ENCODE results near the gene AHNAK2. TPM values are rescaled to one million over a fixed set of nuclear protein-coding genes. Genes with fewer than 3 reads are reported as not detected.

AHNAK2 gene
- total RNA-seq, 2 experiments from 2014 or later, result 0.06 TPM

DNA sequence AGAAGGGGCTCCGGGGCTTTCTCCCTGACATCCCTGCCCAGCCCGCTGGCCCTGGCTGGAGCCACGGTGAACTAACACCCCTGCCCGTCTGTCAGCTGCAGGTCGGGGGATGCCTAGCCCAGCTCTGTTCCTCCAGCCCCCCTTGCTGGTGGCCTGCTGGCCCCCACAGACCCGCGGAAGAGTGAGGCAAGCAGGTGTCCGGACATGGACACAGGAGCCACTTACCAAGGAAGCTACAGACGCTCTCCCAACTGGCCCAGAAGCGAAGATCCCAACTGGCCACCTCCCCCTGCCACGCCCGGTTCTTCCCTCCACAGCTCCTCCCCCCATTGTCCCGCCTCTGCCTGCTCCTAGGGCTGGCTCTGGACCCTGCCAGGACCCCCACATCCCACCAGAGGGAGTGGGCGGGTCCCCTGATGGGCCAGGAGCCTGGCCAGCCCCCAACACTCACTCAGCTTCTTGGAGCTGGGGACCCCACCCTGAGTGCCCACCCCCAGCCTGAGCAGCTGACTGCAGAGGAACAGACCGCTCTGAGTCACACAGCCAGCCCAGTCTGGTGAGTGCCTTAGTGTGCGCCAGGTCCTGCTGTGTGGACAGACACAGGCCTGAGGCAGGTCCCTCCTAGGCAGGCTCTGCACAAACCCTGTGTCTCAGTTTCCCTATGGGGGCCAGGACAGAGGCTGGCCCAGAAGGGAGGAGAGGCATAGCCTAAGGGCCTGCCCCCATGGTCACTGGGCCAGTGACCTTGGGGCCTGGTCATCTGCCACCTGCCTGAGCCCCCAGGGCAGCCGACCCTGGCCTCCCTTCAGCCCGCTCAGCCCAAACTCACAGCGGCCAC is 7.7 kb downstream of the AHNAK2 start:
- no peaks in the 10 kb centered on the region for H3K36me3 Mint-ChIP-seq
- DNase-seq (no peak), ATAC-seq (ENCODE audit: low read depth) (no peak)
- no peaks in the 10 kb centered on the region for H3K4me1 Mint-ChIP-seq
- POLR2A ChIA-PET, result no interaction called here
- no peak overlapping the region for H3K27ac Mint-ChIP-seq
- H3K4me3 Mint-ChIP-seq, result no peak overlapping the region
- no peaks in the 10 kb centered on the region for H3K9me3 Mint-ChIP-seq
- H3K27me3 Mint-ChIP-seq, result peaks cover 21% of the 10 kb centered on the region

GRCh38 chr14:104969741-104970230 is 8.4 kb downstream of the AHNAK2 start:
- DNase-seq (no peak), ATAC-seq (ENCODE audit: low read depth) (no peak)
- Mint-ChIP-seq H3K27me3 (peaks cover 21% of the 10 kb centered on the region), H3K4me1 (no peaks in the 10 kb centered on the region), H3K9me3 (no peaks in the 10 kb centered on the region), H3K36me3 (no peaks in the 10 kb centered on the region), H3K4me3 (no peak overlapping the region), H3K27ac (no peak overlapping the region)
- POLR2A ChIA-PET, result no interaction called here

- H3K4me1 Mint-ChIP-seq, result no peaks in the 10 kb centered on the region
- H3K27me3 Mint-ChIP-seq, result peaks cover 19% of the 10 kb centered on the region
- POLR2A ChIA-PET, result no interaction called here
- no peaks in the 10 kb centered on the region for H3K36me3 Mint-ChIP-seq
- H3K9me3 Mint-ChIP-seq, result no peaks in the 10 kb centered on the region
- DNase-seq, result no peak
- H3K4me3 Mint-ChIP-seq, result no peak overlapping the region
- no peak for ATAC-seq (ENCODE audit: low read depth)
- no peak overlapping the region for H3K27ac Mint-ChIP-seq
Observed at GRCh38 chr14:104968541-104969401, 9.4 kb downstream of the AHNAK2 start.

- H3K4me1 Mint-ChIP-seq, result no peaks in the 10 kb centered on the region
- DNase-seq, result no peak
- no peak for ATAC-seq (ENCODE audit: low read depth)
- H3K36me3 Mint-ChIP-seq, result no peaks in the 10 kb centered on the region
- H3K9me3 Mint-ChIP-seq, result no peaks in the 10 kb centered on the region
- POLR2A ChIA-PET, result no interaction called here
- H3K4me3 Mint-ChIP-seq, result no peak overlapping the region
- no peak overlapping the region for H3K27ac Mint-ChIP-seq
- H3K27me3 Mint-ChIP-seq, result peaks cover 19% of the 10 kb centered on the region
Observed at GRCh38 chr14:104968153-104968527, 10.0 kb downstream of the AHNAK2 start.

GRCh38 chr14:104967386-104968152 is 10.6 kb downstream of the AHNAK2 start:
- POLR2A ChIA-PET, result no interaction called here
- H3K36me3 Mint-ChIP-seq, result no peaks in the 10 kb centered on the region
- no peak overlapping the region for H3K27ac Mint-ChIP-seq
- ATAC-seq (ENCODE audit: low read depth) (peak; percentile 71), DNase-seq (peak; percentile 56)
- H3K4me1 Mint-ChIP-seq, result no peaks in the 10 kb centered on the region
- H3K9me3 Mint-ChIP-seq, result no peaks in the 10 kb centered on the region
- peaks cover 21% of the 10 kb centered on the region for H3K27me3 Mint-ChIP-seq
- H3K4me3 Mint-ChIP-seq, result no peak overlapping the region

DNA sequence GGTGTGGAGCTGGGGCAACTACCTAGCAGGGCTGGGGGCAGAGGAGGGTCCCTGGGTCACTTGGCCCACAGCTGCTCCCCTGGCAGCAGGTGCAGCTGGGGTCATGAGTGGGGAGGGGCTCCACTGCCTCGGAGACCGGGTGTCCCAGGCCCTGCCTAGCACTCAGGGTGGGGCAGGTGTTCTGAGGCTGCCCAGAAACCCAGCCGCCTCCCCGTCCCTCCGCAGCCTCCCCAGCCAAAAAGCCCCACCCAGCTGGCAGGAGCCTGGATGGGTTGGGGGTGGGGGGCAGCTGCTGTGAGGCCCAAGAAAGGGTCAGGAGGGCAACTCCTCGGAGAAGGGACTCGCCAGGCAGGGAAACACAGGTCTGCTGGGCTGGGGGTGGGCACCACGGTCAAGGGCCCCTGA is 11.2 kb downstream of the AHNAK2 start:
- no peaks in the 10 kb centered on the region for H3K9me3 Mint-ChIP-seq

DNA sequence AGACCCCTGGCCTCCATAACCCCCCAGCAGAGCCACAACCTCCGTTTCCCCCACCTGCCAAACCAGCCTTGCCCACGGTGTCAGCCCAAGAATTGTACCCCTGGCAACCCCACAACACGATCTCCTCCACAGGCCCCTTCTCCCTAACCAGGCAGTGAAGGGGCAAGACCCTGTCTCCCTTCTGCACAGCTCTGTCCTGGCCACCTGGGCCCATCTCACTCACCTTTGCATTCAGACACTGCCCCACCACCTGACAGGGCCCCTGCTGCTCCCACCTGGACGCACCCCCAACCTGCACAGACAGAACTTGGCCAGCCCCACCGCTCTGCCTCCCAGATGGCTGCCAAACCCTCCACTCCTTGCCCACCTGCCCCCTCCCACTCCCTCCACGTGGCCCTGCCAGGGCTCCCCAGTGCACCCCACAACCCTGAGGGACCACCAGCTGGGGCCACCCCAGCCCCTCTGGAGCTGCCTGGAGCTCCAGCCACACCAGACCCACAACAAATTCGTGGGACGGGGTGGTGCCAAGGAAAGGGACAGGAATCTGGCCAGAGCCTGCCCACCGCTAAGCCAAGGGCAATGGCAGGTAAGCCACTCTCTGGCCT is 11.8 kb downstream of the AHNAK2 start:
- no peak overlapping the region for H3K4me3 Mint-ChIP-seq
- POLR2A ChIA-PET, result no interaction called here

More for the DNA sequence above, 11.2 kb downstream of the AHNAK2 start:
- H3K27ac Mint-ChIP-seq, result no peak overlapping the region
- ATAC-seq (ENCODE audit: low read depth) (no peak), DNase-seq (no peak)
- H3K4me3 Mint-ChIP-seq, result no peak overlapping the region
- H3K4me1 Mint-ChIP-seq, result no peaks in the 10 kb centered on the region
- H3K27me3 Mint-ChIP-seq, result peaks cover 21% of the 10 kb centered on the region
- POLR2A ChIA-PET, result no interaction called here
- no peaks in the 10 kb centered on the region for H3K36me3 Mint-ChIP-seq

DNA sequence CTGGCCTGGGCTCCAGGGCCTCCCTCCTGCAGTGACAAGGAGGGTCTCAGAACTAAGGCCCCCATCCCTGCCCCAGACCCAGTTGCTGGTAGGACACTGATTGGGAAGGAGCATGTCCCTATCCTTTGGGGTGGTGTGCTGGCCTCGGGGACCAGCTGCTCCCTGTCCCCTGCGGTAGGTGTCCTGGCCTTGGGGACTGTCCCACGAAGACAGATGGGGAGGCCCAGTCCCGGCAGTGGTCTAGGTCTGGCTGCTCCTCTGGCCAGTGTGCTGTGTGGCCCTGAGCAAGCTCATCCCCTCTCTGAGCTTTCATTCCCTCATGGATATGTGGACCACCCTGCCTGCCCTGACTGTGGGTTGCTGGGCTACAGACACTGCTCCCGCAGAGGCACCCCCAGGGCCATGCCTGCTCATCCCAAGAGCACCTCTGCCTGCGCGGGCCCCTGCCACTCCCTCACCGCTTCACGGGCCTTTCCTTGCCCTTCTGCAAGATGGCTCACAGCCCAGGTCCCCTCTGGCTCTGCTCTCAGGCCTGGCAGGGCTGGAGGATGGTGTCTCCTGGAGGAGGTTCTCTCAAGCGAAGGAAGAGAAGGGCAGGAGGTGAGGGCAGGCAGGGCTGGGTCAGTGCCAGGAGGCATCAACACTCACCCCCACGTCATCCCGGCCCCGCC is 12.5 kb downstream of the AHNAK2 start:
- ATAC-seq (ENCODE audit: low read depth) (no peak), DNase-seq (no peak)
- Mint-ChIP-seq H3K9me3 (no peaks in the 10 kb centered on the region), H3K4me1 (no peaks in the 10 kb centered on the region), H3K27ac (no peak overlapping the region), H3K36me3 (no peaks in the 10 kb centered on the region), H3K27me3 (peaks cover 21% of the 10 kb centered on the region), H3K4me3 (no peak overlapping the region)
- POLR2A ChIA-PET, result no interaction called here

More for the DNA sequence above, 11.8 kb downstream of the AHNAK2 start:
- H3K27ac Mint-ChIP-seq, result no peak overlapping the region
- ATAC-seq (ENCODE audit: low read depth) (no peak), DNase-seq (no peak)
- H3K36me3 Mint-ChIP-seq, result no peaks in the 10 kb centered on the region
- H3K9me3 Mint-ChIP-seq, result no peaks in the 10 kb centered on the region
- no peaks in the 10 kb centered on the region for H3K4me1 Mint-ChIP-seq
- H3K27me3 Mint-ChIP-seq, result peaks cover 21% of the 10 kb centered on the region

DNA sequence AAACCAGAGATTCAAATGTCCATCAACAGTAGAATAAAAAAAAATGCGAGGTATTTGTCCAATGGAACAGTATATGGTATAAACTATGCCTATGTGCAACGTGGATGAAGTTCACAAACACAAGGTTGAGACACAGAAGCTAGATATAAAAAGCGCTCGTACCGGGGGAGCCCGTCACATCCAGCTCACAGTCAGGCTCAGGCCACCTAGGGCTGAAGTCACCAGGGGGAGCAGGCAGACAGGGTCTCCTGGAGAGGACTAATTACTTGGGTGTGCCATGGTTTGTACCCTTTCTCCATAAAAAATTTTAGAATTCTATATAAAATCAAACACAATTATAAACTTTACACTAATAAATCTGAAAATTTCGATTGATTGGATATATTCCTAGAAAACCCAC is 13.6 kb downstream of the AHNAK2 start:
- H3K36me3 Mint-ChIP-seq, result no peaks in the 10 kb centered on the region
- peaks cover 24% of the 10 kb centered on the region for H3K27me3 Mint-ChIP-seq
- no peaks in the 10 kb centered on the region for H3K4me1 Mint-ChIP-seq
- H3K27ac Mint-ChIP-seq, result no peak overlapping the region
- H3K9me3 Mint-ChIP-seq, result no peaks in the 10 kb centered on the region
- ATAC-seq (ENCODE audit: low read depth), result no peak
- no peak overlapping the region for H3K4me3 Mint-ChIP-seq
- no peak for DNase-seq
- POLR2A ChIA-PET, result no interaction called here

GRCh38 chr14:104957146-104958113 is 20.7 kb downstream of the AHNAK2 start:
- ATAC-seq (ENCODE audit: low read depth) (no peak), DNase-seq (no peak)
- POLR2A ChIA-PET, result no interaction called here
- Mint-ChIP-seq H3K27me3 (peaks cover 13% of the 10 kb centered on the region), H3K9me3 (no peaks in the 10 kb centered on the region), H3K4me1 (no peaks in the 10 kb centered on the region), H3K4me3 (no peak overlapping the region), H3K36me3 (no peaks in the 10 kb centered on the region), H3K27ac (no peak overlapping the region)

DNA sequence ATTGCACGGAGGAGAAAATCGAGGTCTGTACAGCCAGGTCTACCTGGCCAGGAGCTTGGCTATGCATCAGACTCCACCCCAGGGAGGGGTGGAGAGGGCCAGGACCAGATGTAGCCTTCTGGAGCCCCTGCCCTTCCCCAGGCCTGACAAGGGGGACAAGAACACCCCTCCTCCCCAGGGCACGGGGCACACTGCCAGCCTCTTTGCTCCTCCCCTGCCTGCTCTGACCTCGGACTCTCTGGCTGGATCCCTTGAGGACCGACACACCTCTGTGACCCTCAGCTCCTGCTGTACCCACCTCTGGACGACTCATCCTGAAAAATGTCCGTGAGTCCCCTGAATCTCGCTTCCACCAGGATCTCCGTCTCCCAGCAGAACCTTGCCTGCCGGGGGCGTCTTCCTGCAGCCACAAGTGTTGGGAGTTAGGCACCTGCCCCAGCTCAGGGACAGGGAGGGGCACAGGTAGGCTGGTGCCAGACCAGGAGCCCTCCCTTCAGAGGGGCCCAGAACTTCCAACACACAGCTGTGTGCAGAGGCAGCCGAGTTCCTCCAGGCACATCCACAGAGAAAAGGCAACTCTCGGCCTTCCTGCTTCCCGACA is 21.8 kb downstream of the AHNAK2 start:
- H3K27me3 Mint-ChIP-seq, result peaks cover 13% of the 10 kb centered on the region
- ATAC-seq (ENCODE audit: low read depth), result no peak
- no peak overlapping the region for H3K4me3 Mint-ChIP-seq
- H3K9me3 Mint-ChIP-seq, result no peaks in the 10 kb centered on the region
- no peak for DNase-seq
- H3K36me3 Mint-ChIP-seq, result no peaks in the 10 kb centered on the region
- no peak overlapping the region for H3K27ac Mint-ChIP-seq
- H3K4me1 Mint-ChIP-seq, result no peaks in the 10 kb centered on the region
- POLR2A ChIA-PET, result no interaction called here

All from activated naive CD8-positive, alpha-beta T cell treated with anti-CD3 and anti-CD28 coated beads, Interleukin-2, amount 10 ng/mL, durations not matched to agents 7 days and 5 days (primary cell).